Bronchial epithelial cell (primary cell): ENCODE data around the gene PDIA5. TPM values are rescaled to one million over a fixed set of nuclear protein-coding genes. Genes with fewer than 3 reads are reported as not detected.

Experiments used
- DNase-seq: peaks from one replicate; pipeline ENCODE4 v3.0.0-alpha.2; 2010; ENCODE audit warnings: low read depth
- FAIRE-seq: peaks from 2 replicates; lab custom pipeline; 2011; peaks lifted over from hg19 to GRCh38; lab: Jason Lieb, UNC
- H3K27me3 ChIP-seq: 2 replicates; pipeline ENCODE4 v1.5.1; 2011; ENCODE audit warnings: low read length; ENCODE audit not compliant: control insufficient read depth, insufficient read depth
- H3K36me3 ChIP-seq: 2 replicates; pipeline ENCODE4 v1.5.1; 2011; ENCODE audit warnings: low read length; ENCODE audit not compliant: control insufficient read depth, insufficient read depth
- H3K4me3 ChIP-seq: 2 replicates; pipeline ENCODE4 v1.5.1; 2011; ENCODE audit warnings: mild to moderate bottlenecking, low read depth, low read length, control low read depth
- total RNA-seq: library from RNA; depleted of rRNA; stranded (reverse); fragments of >200 nt; gene quantifications from 2 replicates; pipeline ENCODE4 v1.2.1, GENCODE V29; 2014
- TF ChIP-seq, protein P1 (sequence below): IDR thresholded peaks from 2 replicates; pipeline ENCODE4 v1.5.1; 2011; ENCODE audit warnings: mild to moderate bottlenecking, moderate library complexity, low read length, control low read depth, inconsistent platforms; ENCODE audit not compliant: insufficient read depth, severe bottlenecking

Gene PDIA5
- total RNA-seq, 1 donor from 2014 or later: 29.2 TPM

DNA sequence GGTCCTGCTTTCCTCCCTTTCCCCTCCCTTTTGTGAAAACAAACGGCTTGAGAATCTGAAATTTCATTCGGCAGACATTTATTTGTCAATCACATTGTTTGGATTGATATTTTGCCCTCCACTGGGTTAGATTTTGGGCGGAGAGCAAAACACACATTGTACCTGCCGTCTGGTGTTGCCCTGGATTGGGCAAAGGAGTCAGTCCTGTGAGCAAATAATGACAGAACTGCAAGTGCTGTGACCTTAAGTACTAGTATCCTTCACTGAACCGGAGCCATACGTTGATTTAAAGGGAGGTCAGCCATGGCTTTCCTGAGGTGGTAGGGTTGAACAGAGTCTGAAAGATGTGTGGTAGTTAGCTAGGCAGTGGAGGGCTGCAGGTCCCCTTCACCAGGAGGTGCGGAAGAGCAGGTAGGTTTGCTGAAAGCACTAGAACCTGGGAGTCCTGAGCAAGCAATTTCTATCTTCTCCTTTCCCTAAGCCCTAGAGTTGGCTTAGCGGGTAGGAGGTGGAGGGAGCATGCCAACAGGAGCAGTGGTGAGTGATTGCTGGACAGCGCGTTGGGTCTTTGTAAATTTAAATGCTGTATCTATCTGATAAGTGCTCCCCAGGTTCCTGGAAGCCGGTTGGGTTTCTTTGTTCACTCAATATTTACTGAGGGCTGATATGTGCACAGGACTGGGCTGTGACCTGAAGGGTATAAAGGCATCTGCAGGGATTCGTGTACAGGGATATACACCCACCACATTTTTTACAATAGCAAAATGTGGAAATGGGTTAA is 2.0 kb downstream of the PDIA5 start:
- peaks cover 1% of the 10 kb centered on the region for H3K36me3 ChIP-seq
- no peak overlapping the region for H3K4me3 ChIP-seq
- FAIRE-seq (no peak), DNase-seq (no peak)
- TF ChIP-seq, protein P1, sequence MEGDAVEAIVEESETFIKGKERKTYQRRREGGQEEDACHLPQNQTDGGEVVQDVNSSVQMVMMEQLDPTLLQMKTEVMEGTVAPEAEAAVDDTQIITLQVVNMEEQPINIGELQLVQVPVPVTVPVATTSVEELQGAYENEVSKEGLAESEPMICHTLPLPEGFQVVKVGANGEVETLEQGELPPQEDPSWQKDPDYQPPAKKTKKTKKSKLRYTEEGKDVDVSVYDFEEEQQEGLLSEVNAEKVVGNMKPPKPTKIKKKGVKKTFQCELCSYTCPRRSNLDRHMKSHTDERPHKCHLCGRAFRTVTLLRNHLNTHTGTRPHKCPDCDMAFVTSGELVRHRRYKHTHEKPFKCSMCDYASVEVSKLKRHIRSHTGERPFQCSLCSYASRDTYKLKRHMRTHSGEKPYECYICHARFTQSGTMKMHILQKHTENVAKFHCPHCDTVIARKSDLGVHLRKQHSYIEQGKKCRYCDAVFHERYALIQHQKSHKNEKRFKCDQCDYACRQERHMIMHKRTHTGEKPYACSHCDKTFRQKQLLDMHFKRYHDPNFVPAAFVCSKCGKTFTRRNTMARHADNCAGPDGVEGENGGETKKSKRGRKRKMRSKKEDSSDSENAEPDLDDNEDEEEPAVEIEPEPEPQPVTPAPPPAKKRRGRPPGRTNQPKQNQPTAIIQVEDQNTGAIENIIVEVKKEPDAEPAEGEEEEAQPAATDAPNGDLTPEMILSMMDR: no peak
- no peaks in the 10 kb centered on the region for H3K27me3 ChIP-seq

GRCh38 chr3:123070510-123070909 is 3.7 kb downstream of the PDIA5 start:
- Histone ChIP-seq H3K27me3 (no peaks in the 10 kb centered on the region), H3K4me3 (no peak overlapping the region), H3K36me3 (peaks cover 1% of the 10 kb centered on the region)
- FAIRE-seq (no peak), DNase-seq (no peak)
- TF ChIP-seq, protein P1: no peak

DNA sequence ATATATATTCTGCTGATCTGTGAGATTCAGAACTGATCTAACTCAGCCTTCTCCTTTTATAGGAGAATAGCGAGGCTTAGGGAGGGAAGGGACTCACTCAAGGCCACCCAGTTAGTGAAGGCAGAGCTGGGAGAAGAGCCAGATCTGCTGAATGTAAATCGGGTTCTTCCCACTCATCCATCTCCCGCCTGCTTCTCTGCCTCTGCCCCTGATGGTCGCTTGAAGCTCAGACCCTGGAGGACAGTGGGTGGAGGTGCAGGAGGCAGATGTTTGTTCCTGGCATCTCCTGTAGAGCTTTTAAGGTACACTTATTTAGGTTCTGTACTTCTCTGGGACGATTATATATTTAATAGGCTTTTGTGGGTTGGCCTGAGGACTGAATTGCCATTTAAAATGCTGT is 4.3 kb downstream of the PDIA5 start:
- TF ChIP-seq, protein P1: no peak
- H3K4me3 ChIP-seq: no peak overlapping the region
- H3K27me3 ChIP-seq: no peaks in the 10 kb centered on the region
- FAIRE-seq: no peak
- H3K36me3 ChIP-seq: peaks cover 1% of the 10 kb centered on the region
- no peak for DNase-seq

DNA sequence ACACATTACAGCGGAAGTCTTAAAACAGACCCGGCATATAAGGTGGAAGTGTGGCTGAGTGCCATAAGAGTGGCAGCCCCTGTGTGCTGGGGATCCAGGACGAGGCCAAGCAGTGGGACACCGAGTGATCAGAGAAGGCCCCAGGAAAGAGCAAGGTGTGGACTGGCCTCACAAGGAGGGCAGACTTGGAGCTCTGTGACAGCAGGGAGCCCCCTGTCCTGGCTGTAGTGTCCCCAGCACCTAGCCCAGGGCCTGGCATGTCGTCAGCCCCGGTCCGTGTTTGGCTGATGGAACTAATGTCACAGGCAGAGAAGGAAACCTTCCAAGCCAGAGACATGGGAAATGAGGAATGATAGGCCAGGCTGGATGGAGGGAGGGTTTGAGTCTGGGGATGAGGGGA is 4.8 kb downstream of the PDIA5 start:
- Histone ChIP-seq H3K4me3 (no peak overlapping the region), H3K36me3 (peaks cover 1% of the 10 kb centered on the region), H3K27me3 (no peaks in the 10 kb centered on the region)
- no peak for DNase-seq
- TF ChIP-seq, protein P1: no peak
- no peak for FAIRE-seq

- TF ChIP-seq, protein P1: no peak
- Histone ChIP-seq H3K4me3 (no peak overlapping the region), H3K36me3 (peaks cover 1% of the 10 kb centered on the region), H3K27me3 (no peaks in the 10 kb centered on the region)
- FAIRE-seq (no peak), DNase-seq (no peak)
These were observed 5.3 kb downstream of the PDIA5 start for GRCh38 chr3:123072152-123072551.
